Measurements from ENCODE around the gene COG4.

COG4 gene

GRCh38 chr16:70444249-70445063 lies 78.9 kb downstream of the COG4 start:
- Histone ChIP-seq H3K9ac (ENCODE audit: low read length) (no peak overlapping the region), H3K9me3 (replicated peaks; ENCODE audit: insufficient read depth, low read length) (no peaks in the 10 kb centered on the region), H3K27me3 (replicated peaks; ENCODE audit: insufficient read depth, low read length) (no peaks in the 10 kb centered on the region), H3K4me3 (ENCODE audit: low read length) (no peak overlapping the region), H3F3A (ENCODE audit: insufficient read depth, low read length) (no peaks in the 10 kb centered on the region), H3K27ac (ENCODE audit: low read length) (no peak overlapping the region), H3K9me2 (replicated peaks; ENCODE audit: insufficient read depth, low read length) (no peaks in the 10 kb centered on the region), H3K4me2 (ENCODE audit: low read depth, low read length) (no peak overlapping the region), H3K79me2 (ENCODE audit: low read length) (no peaks in the 10 kb centered on the region), H4K20me1 (ENCODE audit: insufficient read depth, low read length) (no peaks in the 10 kb centered on the region), H3K4me1 (ENCODE audit: low read length) (no peaks in the 10 kb centered on the region), H3K36me3 (replicated peaks; ENCODE audit: insufficient read depth, low read length) (no peaks in the 10 kb centered on the region), H2AFZ (ENCODE audit: low read length) (no peak overlapping the region)
- TF ChIP-seq EZH2phosphoT487 (IDR thresholded peaks at IDR 0.05; ENCODE audit: low read length) = no peak
- no peak for TF ChIP-seq EZH2 (optimal IDR thresholded peaks at IDR 0.05; ENCODE audit: low read depth, low read length)
- TF ChIP-seq CTCF (IDR thresholded peaks at IDR 0.05; ENCODE audit: low read length) = no peak
- DNase-seq = no peak

DNA sequence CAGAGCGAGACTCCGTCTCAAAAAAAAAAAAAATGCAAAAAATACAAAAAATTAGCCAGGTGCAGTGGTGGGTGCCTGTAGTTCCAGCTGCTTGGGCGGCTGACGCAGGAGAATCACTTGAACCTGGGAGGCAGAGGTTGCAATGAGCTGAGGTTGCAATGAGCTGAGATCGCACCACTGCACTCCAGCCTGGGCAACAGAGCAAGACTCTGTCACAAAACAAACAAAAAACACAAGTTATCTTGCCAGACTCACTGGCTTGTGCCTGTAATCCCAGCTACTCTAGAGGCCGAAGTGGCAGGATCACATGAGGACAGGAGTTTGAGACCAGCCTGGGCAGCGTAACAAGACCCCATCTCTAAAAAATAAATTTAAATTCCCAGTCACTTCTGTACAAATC lies 81.0 kb downstream of the COG4 start:
- H3K4me3 ChIP-seq (ENCODE audit: low read length) = no peak overlapping the region
- no peaks in the 10 kb centered on the region for H3F3A ChIP-seq (ENCODE audit: insufficient read depth, low read length)
- no peak for TF ChIP-seq CTCF (IDR thresholded peaks at IDR 0.05; ENCODE audit: low read length)
- TF ChIP-seq EZH2 (optimal IDR thresholded peaks at IDR 0.05; ENCODE audit: low read depth, low read length) = no peak
- TF ChIP-seq EZH2phosphoT487 (IDR thresholded peaks at IDR 0.05; ENCODE audit: low read length) = no peak
- DNase-seq = no peak
- H3K27ac ChIP-seq (ENCODE audit: low read length) = no peak overlapping the region
- no peaks in the 10 kb centered on the region for H3K9me2 ChIP-seq (replicated peaks; ENCODE audit: insufficient read depth, low read length)
- H3K36me3 ChIP-seq (replicated peaks; ENCODE audit: insufficient read depth, low read length) = no peaks in the 10 kb centered on the region
- no peak overlapping the region for H3K9ac ChIP-seq (ENCODE audit: low read length)
- no peaks in the 10 kb centered on the region for H3K9me3 ChIP-seq (replicated peaks; ENCODE audit: insufficient read depth, low read length)
- no peaks in the 10 kb centered on the region for H4K20me1 ChIP-seq (ENCODE audit: insufficient read depth, low read length)
- no peak overlapping the region for H2AFZ ChIP-seq (ENCODE audit: low read length)
- no peak overlapping the region for H3K4me2 ChIP-seq (ENCODE audit: low read depth, low read length)
- H3K79me2 ChIP-seq (ENCODE audit: low read length) = peaks cover 11% of the 10 kb centered on the region
- no peaks in the 10 kb centered on the region for H3K27me3 ChIP-seq (replicated peaks; ENCODE audit: insufficient read depth, low read length)
- H3K4me1 ChIP-seq (ENCODE audit: low read length) = peaks cover 9% of the 10 kb centered on the region; the same call in 1 of the 2 replicates

DNA sequence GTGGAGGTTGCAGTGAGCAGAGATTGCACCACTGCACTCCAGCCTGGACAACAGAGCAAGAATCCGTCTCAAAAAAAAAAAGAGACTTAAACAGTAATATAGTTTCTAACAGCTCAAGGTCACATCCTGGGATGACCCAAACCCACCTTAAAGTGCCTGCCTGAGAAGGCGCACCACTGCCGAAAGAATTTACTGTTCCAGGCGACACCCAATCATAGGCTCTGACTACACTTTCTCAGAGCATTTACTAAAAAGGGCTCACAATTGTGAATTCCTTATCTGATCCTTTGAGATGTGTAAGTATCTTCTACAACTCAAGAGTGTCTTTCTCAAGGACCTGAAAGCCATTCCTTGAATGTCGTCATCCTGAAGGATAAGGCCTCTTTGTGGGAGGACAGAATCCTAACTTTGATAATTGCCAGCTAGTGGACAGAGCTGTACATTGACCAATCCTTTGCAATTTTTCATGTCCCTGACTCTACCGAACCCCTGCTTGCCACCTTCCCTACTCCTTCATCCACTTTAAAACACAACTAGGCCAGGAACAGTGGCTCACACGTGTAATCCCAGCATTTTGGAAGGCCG lies 81.9 kb downstream of the COG4 start:
- no peak for DNase-seq
- no peak for TF ChIP-seq EZH2phosphoT487 (IDR thresholded peaks at IDR 0.05; ENCODE audit: low read length)
- TF ChIP-seq EZH2 (optimal IDR thresholded peaks at IDR 0.05; ENCODE audit: low read depth, low read length) = no peak
- TF ChIP-seq CTCF (IDR thresholded peaks at IDR 0.05; ENCODE audit: low read length) = no peak
- no peaks in the 10 kb centered on the region for H3K36me3 ChIP-seq (replicated peaks; ENCODE audit: insufficient read depth, low read length)
- H3K9me3 ChIP-seq (replicated peaks; ENCODE audit: insufficient read depth, low read length) = no peaks in the 10 kb centered on the region
- H2AFZ ChIP-seq (ENCODE audit: low read length) = no peak overlapping the region
- H3K9me2 ChIP-seq (replicated peaks; ENCODE audit: insufficient read depth, low read length) = no peaks in the 10 kb centered on the region
- no peaks in the 10 kb centered on the region for H4K20me1 ChIP-seq (ENCODE audit: insufficient read depth, low read length)
- H3K4me1 ChIP-seq (ENCODE audit: low read length) = peaks cover 9% of the 10 kb centered on the region; the same call in 1 of the 2 replicates
- H3K9ac ChIP-seq (ENCODE audit: low read length) = no peak overlapping the region
- no peak overlapping the region for H3K4me3 ChIP-seq (ENCODE audit: low read length)
- H3K27ac ChIP-seq (ENCODE audit: low read length) = no peak overlapping the region
- H3K79me2 ChIP-seq (ENCODE audit: low read length) = peaks cover 19% of the 10 kb centered on the region
- H3K27me3 ChIP-seq (replicated peaks; ENCODE audit: insufficient read depth, low read length) = no peaks in the 10 kb centered on the region
- H3K4me2 ChIP-seq (ENCODE audit: low read depth, low read length) = no peak overlapping the region
- no peaks in the 10 kb centered on the region for H3F3A ChIP-seq (ENCODE audit: insufficient read depth, low read length)
